ENCODE results near the gene MATN1. TPM values are rescaled to one million over a fixed set of nuclear protein-coding genes. Genes with fewer than 3 reads are reported as not detected.

Gene MATN1
- total RNA-seq, 4 donors from 2014 or later: not detected

DNA sequence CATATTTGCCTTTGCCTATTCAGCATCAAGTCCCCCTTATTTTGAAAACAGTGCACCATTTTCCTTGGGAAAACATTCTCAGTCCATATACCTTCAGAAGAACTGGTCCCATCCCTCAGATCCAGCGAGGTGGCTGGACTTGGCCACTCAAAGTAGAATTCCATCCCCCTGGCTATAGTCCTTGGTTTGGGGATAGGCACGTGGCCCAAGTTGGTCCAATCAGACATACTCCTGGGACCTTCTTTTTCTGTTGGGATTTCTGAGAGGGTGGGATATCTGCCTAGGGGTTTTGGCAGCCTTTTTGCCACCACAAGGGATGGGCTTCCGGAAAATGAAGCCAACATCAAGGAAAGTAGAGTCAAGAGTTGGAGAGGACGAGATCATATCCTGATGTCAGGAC is 10.7 kb upstream of the MATN1 start:
- no peaks in the 10 kb centered on the region for H3K27me3 ChIP-seq
- no peak overlapping the region for H3K4me3 ChIP-seq
- TF ChIP-seq POLR2A (IDR thresholded peaks at IDR 0.05): no peak
- TF ChIP-seq, protein P1, sequence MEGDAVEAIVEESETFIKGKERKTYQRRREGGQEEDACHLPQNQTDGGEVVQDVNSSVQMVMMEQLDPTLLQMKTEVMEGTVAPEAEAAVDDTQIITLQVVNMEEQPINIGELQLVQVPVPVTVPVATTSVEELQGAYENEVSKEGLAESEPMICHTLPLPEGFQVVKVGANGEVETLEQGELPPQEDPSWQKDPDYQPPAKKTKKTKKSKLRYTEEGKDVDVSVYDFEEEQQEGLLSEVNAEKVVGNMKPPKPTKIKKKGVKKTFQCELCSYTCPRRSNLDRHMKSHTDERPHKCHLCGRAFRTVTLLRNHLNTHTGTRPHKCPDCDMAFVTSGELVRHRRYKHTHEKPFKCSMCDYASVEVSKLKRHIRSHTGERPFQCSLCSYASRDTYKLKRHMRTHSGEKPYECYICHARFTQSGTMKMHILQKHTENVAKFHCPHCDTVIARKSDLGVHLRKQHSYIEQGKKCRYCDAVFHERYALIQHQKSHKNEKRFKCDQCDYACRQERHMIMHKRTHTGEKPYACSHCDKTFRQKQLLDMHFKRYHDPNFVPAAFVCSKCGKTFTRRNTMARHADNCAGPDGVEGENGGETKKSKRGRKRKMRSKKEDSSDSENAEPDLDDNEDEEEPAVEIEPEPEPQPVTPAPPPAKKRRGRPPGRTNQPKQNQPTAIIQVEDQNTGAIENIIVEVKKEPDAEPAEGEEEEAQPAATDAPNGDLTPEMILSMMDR (IDR thresholded peaks at IDR 0.05): no peak
- no peak overlapping the region for H3K27ac ChIP-seq
- peaks cover 0 to 23% (median 9%) of the 10 kb centered on the region in 4 donors for H3K4me1 ChIP-seq
- no peaks in the 10 kb centered on the region for H3K9me3 ChIP-seq
- DNase-seq: no peak
- H3K36me3 ChIP-seq: peaks cover 0 to 13% (median 0%) of the 10 kb centered on the region in 3 donors

DNA sequence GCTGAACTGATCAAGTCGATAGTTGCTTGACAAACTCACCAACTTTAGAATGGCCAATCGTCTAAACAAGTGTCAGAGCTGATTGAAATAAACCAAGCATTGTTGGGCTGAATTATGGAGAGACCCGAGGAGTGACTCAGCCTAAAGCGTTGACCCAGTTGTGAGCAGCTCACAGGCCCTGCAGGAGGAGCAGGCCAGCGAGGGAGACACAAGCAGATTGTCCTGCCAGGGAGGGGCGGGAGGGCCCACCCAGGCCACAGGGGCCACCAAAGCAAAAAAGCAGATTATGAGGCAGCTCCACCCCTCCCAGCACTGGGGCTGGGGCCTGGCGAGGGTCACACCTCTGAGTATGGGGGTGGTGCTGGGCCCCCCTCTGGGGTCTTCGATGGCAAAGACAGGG is 10.1 kb upstream of the MATN1 start:
- Histone ChIP-seq H3K4me3 (no peak overlapping the region), H3K36me3 (peaks cover 0 to 10% (median 0%) of the 10 kb centered on the region in 3 donors), H3K27ac (no peak overlapping the region), H3K9me3 (no peaks in the 10 kb centered on the region), H3K27me3 (no peaks in the 10 kb centered on the region), H3K4me1 (peaks cover 0 to 23% (median 10%) of the 10 kb centered on the region in 4 donors)
- no peak for DNase-seq
- TF ChIP-seq, protein P1 (IDR thresholded peaks at IDR 0.05): no peak
- TF ChIP-seq POLR2A (IDR thresholded peaks at IDR 0.05): no peak

DNA sequence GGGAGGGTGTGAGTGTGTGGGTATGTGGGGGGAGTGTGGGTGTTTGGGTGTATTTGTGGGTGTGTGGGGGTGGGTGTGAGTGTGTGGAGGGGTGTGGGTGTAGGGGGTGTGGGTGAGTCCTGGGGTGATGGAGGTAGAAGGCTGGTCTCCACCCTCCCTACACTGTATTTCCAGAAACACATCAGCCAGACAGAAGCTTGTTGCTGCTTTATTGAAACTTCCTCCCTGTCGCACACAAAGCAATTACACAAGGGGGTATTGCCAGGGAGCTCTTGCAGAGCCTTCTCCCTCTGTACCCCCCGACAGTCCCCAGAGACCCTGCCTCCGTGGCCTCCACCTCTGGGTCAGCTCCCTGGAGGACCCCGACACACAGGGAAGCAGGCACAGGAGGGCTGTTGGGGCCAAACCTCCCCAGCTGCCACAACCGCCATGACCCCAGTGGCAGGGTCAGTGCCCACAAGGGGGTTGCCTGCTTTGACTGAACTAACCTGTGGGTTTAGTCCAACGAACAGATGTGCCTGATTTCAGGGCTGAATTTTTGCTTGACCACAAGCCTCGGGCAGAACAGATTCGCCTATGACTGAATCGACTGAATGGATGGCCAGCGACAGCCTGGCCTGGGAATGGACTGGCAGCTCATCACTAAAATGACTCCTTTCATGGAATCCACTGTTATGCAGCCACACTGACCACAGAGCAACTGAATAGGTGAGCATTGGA is 9.1 kb upstream of the MATN1 start:
- no peak for TF ChIP-seq POLR2A (IDR thresholded peaks at IDR 0.05)
- TF ChIP-seq, protein P1 (IDR thresholded peaks at IDR 0.05): no peak
- Histone ChIP-seq H3K4me1 (peaks cover 0 to 23% (median 10%) of the 10 kb centered on the region in 4 donors), H3K27me3 (no peaks in the 10 kb centered on the region), H3K4me3 (no peak overlapping the region), H3K9me3 (no peaks in the 10 kb centered on the region), H3K27ac (peak overlapping the region in 1 of 4 donors; percentile 74), H3K36me3 (peaks cover 0 to 4% (median 0%) of the 10 kb centered on the region in 3 donors)
- DNase-seq: no peak

DNA sequence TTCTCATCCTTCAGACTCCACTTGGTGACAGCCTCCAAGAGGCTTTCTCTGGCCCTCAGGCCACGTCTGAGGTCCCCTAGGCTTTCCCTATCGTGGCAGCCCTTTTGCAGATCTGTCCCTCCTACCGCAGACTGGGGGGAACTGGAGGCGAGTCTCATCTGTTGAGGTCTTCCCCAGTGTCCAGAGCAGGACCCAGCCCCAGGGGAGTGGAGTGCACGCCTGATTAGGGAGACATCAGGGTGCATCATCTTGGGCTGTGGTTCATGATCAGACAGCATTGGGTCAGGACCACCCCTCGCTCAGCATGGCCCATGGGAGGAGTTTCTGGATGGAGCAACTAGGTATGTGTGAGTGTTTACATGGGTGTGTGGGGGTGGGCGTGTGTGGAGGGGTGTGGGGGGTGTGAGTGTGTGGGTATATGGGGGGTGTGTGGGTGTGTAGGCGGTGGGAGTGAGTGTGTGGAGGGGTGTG is 8.5 kb upstream of the MATN1 start:
- H3K27me3 ChIP-seq: no peaks in the 10 kb centered on the region
- TF ChIP-seq POLR2A (IDR thresholded peaks at IDR 0.05): no peak
- TF ChIP-seq, protein P1 (IDR thresholded peaks at IDR 0.05): no peak
- no peaks in the 10 kb centered on the region for H3K9me3 ChIP-seq
- DNase-seq: no peak
- H3K4me3 ChIP-seq: no peak overlapping the region
- peak overlapping the region in 1 of 4 donors; percentile 74 for H3K27ac ChIP-seq
- H3K36me3 ChIP-seq: no peaks in the 10 kb centered on the region
- H3K4me1 ChIP-seq: peaks cover 0 to 23% (median 10%) of the 10 kb centered on the region in 4 donors

DNA sequence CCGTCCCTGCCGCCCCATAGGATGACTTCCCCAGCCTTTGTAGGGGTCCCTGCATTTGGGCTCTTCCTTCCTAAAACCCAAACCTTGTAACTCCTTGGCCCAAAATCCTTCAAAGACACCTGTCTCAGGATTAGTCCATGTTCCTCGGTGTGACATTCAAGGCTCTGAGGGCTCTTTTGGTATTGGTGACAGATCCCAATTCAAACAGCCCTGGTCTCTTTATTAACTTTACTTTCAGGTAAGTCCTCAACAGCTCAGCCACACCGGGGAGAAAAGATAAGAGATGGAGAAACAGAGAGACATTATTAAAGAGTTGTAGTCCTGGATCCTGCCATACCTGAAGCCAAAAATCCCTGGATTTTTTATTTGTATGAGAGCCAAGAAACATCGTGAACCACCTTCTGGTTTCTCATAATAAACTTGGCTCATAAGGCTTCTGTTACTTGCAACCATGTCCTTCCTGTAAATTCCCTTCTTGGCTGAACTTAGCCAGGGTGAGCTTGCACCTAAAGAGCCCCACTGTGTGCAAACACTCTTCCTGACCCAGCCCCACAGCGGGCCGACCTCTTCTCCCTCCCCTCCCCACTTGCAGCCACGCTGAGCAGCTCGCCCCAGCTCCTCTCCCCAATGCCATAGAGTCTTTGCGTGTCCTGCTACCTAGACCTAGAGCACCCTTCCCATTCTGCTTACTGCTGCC is 7.9 kb upstream of the MATN1 start:
- Histone ChIP-seq H3K4me1 (peaks cover 0 to 23% (median 10%) of the 10 kb centered on the region in 4 donors), H3K27me3 (no peaks in the 10 kb centered on the region), H3K36me3 (no peaks in the 10 kb centered on the region), H3K27ac (peak overlapping the region in 1 of 4 donors; percentile 74), H3K4me3 (no peak overlapping the region), H3K9me3 (no peaks in the 10 kb centered on the region)
- TF ChIP-seq, protein P1 (IDR thresholded peaks at IDR 0.05): no peak
- no peak for DNase-seq

All from Peyer's patch (tissue), 4 donors.